Osteoblast (primary cell): ENCODE data around the gene CCDC3. TPM values are rescaled to one million over a fixed set of nuclear protein-coding genes. Genes with fewer than 3 reads are reported as not detected.

ENCODE experiments used
- DNase-seq: peaks from one replicate; pipeline ENCODE4 v3.0.0; 2011; ENCODE audit warnings: low spot score, mixed read lengths; ENCODE audit not compliant: insufficient read length; ENCODE audit errors: missing footprints
- H2AFZ ChIP-seq: 2 replicates; pipeline ENCODE4 v1.6.0; 2011; ENCODE audit warnings: mild to moderate bottlenecking, low read length
- H3K27ac ChIP-seq: 2 replicates; pipeline ENCODE4 v1.5.1; 2011; ENCODE audit warnings: mild to moderate bottlenecking, low read depth, low read length, moderate library complexity
- H3K27me3 ChIP-seq: 2 replicates; pipeline ENCODE4 v1.6.0; 2012; ENCODE audit warnings: mild to moderate bottlenecking, control low read depth, inconsistent platforms, low read length, moderate library complexity; ENCODE audit not compliant: insufficient read depth
- H3K36me3 ChIP-seq: 2 replicates; pipeline ENCODE4 v1.5.1; 2011; ENCODE audit warnings: mild to moderate bottlenecking, low read length, control low read depth, moderate library complexity; ENCODE audit not compliant: insufficient read depth
- H3K4me1 ChIP-seq: 2 replicates; pipeline ENCODE4 v1.5.1; 2011; ENCODE audit warnings: mild to moderate bottlenecking, low read length, control low read depth, moderate library complexity; ENCODE audit not compliant: insufficient read depth
- H3K4me2 ChIP-seq: 2 replicates; pipeline ENCODE4 v1.6.0; 2011; ENCODE audit warnings: mild to moderate bottlenecking, low read length; ENCODE audit not compliant: insufficient read depth
- H3K4me3 ChIP-seq: fragments of 200-600 bp; sonication (generic); 3 replicates; pipeline ENCODE4 v1.5.1; 2012; ENCODE audit warnings: mild to moderate bottlenecking, low read length, inconsistent platforms; ENCODE audit not compliant: insufficient read depth
- H3K79me2 ChIP-seq: 2 replicates; pipeline ENCODE4 v1.6.0; 2012; ENCODE audit warnings: mild to moderate bottlenecking, low read length, control low read depth, inconsistent platforms; ENCODE audit not compliant: insufficient read depth
- H3K9me3 ChIP-seq: 2 replicates; pipeline ENCODE4 v1.5.1; 2011; ENCODE audit warnings: low read depth, low read length, control low read depth
- H4K20me1 ChIP-seq: 2 replicates; pipeline ENCODE4 v1.6.0; 2012; ENCODE audit warnings: mild to moderate bottlenecking, low read length, control low read depth; ENCODE audit not compliant: insufficient read depth
- small RNA-seq: library from RNA; depleted of rRNA; stranded (forward); fragments of <200 nt; gene quantifications from one replicate; pipeline ENCODE3, GENCODE V24; 2012
- total RNA-seq: library from RNA; depleted of rRNA; stranded (reverse); fragments of >200 nt; gene quantifications from 2 replicates; pipeline ENCODE4 v1.2.3, GENCODE V29; 2012
- TF ChIP-seq, protein P1 (sequence below): IDR thresholded peaks from 2 replicates; pipeline ENCODE4 v1.5.1; 2011; ENCODE audit warnings: mild to moderate bottlenecking, low read depth, low read length, moderate library complexity; ENCODE audit errors: extremely low read depth

CCDC3 gene
- total RNA-seq, 1 donor, result 0.72 TPM

DNA sequence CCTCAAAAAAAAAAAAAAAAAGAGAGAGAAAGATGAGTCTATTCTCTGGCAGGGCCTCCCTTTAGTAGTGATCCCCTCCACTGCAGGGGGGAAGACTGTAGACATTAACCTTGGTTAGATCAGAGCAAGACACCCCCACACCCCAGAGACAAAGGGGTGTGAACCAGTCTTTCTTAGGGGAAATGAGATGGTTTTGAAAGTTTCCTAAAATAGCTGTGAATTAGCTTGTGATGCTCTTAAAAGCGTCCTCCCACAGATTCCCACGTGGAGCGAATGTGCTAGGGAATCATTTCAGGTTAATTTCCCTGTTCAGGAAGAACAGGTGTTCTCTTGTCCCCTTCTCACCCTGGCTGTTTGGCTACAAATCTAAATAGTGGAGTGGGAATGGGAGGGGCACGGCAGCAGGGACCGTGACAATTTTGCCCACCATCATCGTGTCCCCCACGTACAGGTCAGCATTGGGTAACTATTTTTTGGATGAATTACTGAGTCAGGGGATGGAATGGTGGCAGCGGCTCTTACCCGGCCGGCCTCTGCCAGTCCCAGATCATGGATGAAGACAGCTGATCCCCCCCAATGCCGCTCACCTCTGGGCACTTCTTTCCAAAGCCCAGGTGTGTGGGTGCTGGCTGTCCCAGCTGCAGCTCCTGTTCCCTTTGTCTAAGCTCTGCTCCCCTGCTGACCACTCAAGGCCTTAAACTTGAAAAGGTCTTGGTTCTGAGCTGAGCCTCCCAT is 152.9 kb downstream of the CCDC3 start:
- peak; percentile 75 for DNase-seq
- no peaks in the 10 kb centered on the region for H4K20me1 ChIP-seq
- peaks cover 14% of the 10 kb centered on the region for H3K4me1 ChIP-seq
- no peak overlapping the region for H3K27ac ChIP-seq
- no peak overlapping the region for H3K4me2 ChIP-seq
- TF ChIP-seq, protein P1, sequence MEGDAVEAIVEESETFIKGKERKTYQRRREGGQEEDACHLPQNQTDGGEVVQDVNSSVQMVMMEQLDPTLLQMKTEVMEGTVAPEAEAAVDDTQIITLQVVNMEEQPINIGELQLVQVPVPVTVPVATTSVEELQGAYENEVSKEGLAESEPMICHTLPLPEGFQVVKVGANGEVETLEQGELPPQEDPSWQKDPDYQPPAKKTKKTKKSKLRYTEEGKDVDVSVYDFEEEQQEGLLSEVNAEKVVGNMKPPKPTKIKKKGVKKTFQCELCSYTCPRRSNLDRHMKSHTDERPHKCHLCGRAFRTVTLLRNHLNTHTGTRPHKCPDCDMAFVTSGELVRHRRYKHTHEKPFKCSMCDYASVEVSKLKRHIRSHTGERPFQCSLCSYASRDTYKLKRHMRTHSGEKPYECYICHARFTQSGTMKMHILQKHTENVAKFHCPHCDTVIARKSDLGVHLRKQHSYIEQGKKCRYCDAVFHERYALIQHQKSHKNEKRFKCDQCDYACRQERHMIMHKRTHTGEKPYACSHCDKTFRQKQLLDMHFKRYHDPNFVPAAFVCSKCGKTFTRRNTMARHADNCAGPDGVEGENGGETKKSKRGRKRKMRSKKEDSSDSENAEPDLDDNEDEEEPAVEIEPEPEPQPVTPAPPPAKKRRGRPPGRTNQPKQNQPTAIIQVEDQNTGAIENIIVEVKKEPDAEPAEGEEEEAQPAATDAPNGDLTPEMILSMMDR, result no peak
- no peak overlapping the region for H3K4me3 ChIP-seq
- no peaks in the 10 kb centered on the region for H3K36me3 ChIP-seq
- no peaks in the 10 kb centered on the region for H3K9me3 ChIP-seq
- no peaks in the 10 kb centered on the region for H3K79me2 ChIP-seq
- peaks cover 13% of the 10 kb centered on the region for H3K27me3 ChIP-seq
- no peak overlapping the region for H2AFZ ChIP-seq

- Histone ChIP-seq H3K27me3 (peaks cover 13% of the 10 kb centered on the region), H3K27ac (no peak overlapping the region), H2AFZ (no peak overlapping the region), H3K4me1 (peaks cover 14% of the 10 kb centered on the region), H3K79me2 (no peaks in the 10 kb centered on the region), H3K36me3 (no peaks in the 10 kb centered on the region), H3K9me3 (no peaks in the 10 kb centered on the region), H4K20me1 (no peaks in the 10 kb centered on the region), H3K4me3 (no peak overlapping the region), H3K4me2 (no peak overlapping the region)
- TF ChIP-seq, protein P1, result peak; percentile 33
- DNase-seq, result peak; percentile 60
These were observed 154.0 kb downstream of the CCDC3 start for GRCh38 chr10:12847361-12847975.

DNA sequence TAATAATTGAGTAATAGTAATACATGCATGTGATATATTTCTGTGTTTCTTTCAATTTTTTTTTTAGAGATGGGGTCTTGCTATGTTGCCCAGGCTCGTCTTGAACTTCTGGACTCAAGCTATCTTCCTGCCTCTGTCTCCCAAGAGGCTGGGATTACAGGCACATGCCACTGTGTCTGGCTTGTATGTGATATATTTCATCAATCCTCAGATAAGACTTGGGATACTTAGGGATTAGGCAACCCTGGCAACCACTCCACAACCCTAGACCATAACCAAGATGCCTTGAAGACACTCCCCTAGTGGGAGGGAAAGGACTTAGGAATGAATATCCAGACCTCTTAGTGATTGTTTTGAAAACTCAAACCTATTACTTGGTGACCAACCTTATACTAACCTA is 154.8 kb downstream of the CCDC3 start:
- peaks cover 13% of the 10 kb centered on the region for H3K27me3 ChIP-seq
- DNase-seq, result no peak

More for the DNA sequence above, 154.8 kb downstream of the CCDC3 start:
- H3K79me2 ChIP-seq, result no peaks in the 10 kb centered on the region
- H3K4me3 ChIP-seq, result no peak overlapping the region
- H3K4me2 ChIP-seq, result no peak overlapping the region
- H4K20me1 ChIP-seq, result no peaks in the 10 kb centered on the region
- no peaks in the 10 kb centered on the region for H3K9me3 ChIP-seq
- H2AFZ ChIP-seq, result no peak overlapping the region
- H3K4me1 ChIP-seq, result peaks cover 14% of the 10 kb centered on the region
- no peaks in the 10 kb centered on the region for H3K36me3 ChIP-seq
- H3K27ac ChIP-seq, result no peak overlapping the region
- TF ChIP-seq, protein P1, result no peak

Small RNA genes lying within 50 kb of the gene (small RNA-seq; reads per million reads assigned to genes)
- gene RNA5SP300, result not detected

Other genes starting within 250 kb of the CCDC3 start
- 132 and 140 TPM in 2 replicates for gene OPTN, start 98.5 kb upstream of the CCDC3 start, total RNA-seq
- 1.4 and 2.4 TPM in 2 replicates for gene MCM10, start 159.8 kb upstream of the CCDC3 start, total RNA-seq
- gene UCMA, start 232.7 kb upstream of the CCDC3 start, total RNA-seq, result not detected in 2 replicates